GM21423 (cell line): Measurements from ENCODE around the gene TLL2.

ENCODE experiments used
- ATAC-seq: cut with Tn5 transposase; IDR thresholded peaks from one replicate; pipeline ENCODE4 v1.9.1; 2021; ENCODE audit warnings: mild to moderate bottlenecking, moderate library complexity; ENCODE audit not compliant: unreplicated experiment

Gene TLL2

DNA sequence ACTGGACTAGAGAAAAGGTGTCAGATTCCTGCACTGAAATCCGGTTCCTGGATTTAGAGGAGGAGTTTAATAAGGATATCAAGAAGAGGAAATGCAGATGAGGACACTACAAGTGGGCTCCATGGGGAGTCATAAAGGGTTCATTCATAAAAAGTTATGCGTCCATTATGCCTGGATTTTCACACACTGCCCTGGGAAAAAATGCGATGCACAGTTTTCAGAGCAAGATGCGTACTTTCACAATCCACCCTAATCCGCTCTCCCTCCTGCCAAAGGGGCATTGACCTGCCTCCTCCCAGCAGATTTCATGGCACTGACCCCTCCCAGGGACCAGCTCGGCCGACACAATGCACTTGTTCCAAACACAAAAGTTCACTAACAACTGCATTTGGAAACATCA, 112.7 kb downstream of the TLL2 start:
- no peak for ATAC-seq

GRCh38 chr10:96400465-96400864, 113.3 kb downstream of the TLL2 start:
- no peak for ATAC-seq

DNA sequence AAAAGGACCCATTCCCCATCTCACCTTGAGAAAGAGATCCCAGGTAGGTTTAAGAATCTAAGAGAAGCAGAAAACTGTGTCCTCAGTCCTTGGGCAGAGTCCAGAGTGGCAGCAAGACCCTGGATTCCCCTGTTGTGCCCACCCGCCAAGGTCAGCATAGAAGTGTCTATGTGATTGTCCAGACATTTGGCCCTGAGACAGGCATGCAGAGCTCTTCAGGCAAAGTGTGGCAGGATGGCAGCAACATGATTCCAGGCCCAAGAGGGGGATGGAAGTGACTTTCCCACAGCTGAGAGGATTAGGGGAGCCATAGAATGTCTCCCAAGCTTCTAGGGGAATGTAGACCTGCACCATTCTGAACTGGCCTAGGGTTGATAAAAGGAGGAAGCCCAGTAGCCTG, 115.8 kb downstream of the TLL2 start:
- ATAC-seq, result no peak

DNA sequence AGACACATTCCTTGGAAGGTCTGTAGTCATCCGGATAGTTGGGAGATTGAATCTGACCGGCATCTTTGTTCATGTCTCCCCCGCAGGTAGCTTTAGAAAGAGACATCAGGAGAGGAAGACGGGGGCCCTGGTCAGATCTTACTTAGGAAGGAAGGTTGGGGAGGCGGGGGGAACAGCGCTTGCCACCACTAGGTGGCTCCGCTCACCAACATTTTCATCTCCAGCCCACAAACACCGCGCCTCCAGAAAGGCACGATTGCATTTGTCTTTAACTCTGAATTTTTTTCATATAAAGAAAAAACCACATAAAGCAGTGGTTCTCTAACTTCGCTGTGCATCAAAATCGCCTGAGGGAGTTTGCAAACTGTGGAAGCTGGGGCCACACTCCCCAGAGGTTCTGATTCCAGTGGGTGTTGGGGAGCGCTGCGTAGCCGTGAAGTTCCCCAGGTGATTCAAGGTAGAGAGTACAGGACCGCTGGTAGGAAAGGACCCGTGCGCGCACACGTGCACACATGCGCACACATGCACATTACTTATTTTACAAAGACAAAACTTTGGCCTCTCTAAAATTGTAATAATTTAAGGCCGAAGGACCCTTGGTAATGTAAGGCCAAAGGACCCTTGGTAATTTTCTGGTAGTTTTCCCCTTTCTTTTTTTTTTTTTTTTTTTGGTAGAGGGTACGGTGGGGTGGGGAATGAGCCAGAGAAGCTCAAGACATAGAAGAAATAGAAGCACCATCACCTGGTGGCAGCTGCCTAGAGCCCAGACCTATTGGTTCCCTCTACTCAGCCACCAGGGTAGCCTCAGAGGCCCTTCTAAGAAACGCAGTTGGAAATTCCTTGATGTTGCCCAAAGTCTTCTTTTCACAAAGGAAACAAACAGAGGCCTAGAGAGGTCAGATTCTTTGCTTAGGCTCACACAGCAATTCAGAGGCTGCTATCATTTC, 117.5 kb downstream of the TLL2 start:
- ATAC-seq, result no peak

DNA sequence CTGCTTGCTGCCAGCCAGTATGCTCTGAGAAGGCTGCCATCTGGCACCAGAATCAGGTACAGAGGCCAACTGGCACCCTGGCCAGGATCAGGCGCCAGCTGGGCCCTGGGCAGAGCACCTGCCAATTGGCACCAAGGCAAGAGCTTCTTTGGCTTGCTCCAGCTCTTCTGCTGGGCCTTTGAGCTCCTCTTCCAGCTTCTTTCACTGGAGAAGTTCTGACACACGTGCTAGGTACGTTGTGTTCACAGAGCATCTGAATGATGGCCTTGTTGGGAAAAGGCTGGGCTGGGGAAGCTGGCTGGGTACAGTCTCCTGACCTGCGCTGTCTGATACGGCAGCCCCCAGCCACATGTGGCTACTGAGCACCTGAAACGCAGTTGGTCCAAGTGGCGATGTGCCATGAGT, 123.3 kb downstream of the TLL2 start:
- no peak for ATAC-seq

- no peak for ATAC-seq
Measured at GRCh38 chr10:96389785-96390184, 123.9 kb downstream of the TLL2 start.

DNA sequence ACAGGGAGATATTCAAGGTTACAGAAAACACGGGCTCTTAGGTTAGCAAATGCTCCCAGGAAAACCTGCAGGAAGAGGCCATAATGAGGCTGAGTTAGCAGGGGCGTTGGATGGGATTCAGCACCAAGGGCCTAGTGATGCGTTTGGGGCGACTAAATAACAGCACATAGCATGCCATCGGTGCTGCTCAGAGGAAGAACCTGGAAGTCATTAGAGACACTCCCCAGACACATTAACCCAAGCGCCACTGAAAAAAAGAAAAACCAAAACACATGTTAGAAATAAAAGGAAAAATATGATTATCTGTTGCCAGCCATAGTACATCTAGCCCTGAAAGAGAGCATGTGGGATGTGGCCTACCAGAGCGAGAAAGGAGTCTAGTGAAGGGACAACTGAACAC, 126.1 kb downstream of the TLL2 start:
- ATAC-seq, result no peak

- no peak for ATAC-seq
Measured at GRCh38 chr10:96387161-96387560, 126.6 kb downstream of the TLL2 start.

DNA sequence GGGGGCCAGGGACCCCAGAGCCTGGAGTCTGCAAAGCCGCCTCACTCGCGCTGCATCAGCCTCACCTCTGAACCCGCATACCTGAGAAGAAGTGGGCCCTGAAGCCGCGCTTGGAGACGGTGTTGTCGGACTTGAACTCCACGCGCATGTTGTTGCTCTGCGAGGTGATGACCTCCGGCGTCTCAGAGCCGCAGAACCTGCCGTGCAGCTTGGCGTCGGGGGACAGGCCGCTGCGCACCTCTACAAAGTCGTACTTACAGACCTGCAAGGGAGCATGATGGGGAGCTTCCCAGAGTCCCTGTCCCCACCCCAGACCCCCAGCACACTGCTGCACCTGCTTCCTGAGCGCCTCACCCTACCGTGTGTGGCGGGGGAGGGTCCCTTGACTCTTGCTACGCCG, 129.2 kb downstream of the TLL2 start:
- ATAC-seq, result no peak

GRCh38 chr10:96380821-96381220, 132.9 kb downstream of the TLL2 start:
- ATAC-seq, result no peak

DNA sequence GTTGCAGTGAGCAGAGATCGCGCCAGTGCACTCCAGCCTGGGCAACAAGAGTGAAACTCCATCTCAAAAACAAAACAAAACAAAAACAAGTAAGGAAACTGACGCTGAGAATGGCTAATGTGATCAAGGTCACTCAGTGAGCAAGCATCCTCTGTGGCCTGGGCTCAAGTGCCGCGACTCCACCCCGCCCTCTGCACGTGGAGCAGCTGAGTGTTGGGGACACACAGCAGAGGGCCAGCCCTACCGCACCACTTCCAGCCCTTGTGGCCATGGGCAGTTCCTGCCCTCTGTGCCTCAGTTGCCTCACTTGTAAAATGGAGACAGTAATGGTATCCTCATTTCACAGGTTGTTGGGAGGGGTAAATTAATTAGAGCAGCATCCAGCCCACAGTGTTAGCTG, 134.0 kb downstream of the TLL2 start:
- ATAC-seq, result no peak

GRCh38 chr10:96378741-96379140, 135.0 kb downstream of the TLL2 start:
- no peak for ATAC-seq

GRCh38 chr10:96377816-96378294, 135.9 kb downstream of the TLL2 start:
- ATAC-seq, result no peak

GRCh38 chr10:96376483-96376882, 137.2 kb downstream of the TLL2 start:
- no peak for ATAC-seq

DNA sequence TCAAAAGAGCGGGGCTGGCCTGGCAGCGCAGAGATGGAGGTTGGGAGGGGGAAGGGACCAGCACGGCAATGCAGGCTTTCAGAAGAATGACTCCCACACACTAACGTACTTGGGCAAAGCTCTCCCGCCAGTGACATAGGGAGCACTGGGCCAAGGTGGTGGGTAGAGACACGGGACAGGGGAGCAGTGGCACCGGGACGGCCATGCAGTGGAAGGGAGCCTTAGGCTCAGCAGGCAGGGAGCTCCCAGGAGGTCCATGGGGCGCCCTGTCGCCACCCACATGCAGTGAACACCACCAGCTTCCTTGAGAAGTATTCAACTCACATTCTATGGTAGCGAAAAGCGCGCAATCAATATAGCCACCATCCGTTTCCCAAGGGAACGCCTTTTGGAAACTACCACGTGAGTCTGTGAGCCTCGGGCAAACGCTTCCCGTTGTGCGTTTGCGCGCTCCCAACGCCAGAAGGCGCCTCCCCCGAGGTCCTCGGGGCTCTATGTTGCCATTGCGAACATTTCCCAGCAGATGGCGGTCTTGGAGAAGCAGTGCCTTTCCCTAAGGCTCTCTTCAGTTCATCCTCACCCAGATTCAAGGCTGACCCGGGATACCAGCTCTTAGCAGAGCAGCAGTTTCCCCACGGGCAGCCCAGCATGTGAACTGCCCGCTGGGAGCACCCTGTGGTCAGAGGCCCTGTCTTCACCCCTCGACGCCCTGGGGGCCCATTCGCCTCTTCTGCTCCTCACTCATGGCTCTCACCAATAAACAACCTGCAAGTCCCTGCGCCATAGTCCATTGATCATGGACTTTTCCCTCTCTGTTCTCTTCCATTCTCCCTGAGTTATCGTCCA, 138.5 kb downstream of the TLL2 start:
- ATAC-seq, result peak; percentile 80

DNA sequence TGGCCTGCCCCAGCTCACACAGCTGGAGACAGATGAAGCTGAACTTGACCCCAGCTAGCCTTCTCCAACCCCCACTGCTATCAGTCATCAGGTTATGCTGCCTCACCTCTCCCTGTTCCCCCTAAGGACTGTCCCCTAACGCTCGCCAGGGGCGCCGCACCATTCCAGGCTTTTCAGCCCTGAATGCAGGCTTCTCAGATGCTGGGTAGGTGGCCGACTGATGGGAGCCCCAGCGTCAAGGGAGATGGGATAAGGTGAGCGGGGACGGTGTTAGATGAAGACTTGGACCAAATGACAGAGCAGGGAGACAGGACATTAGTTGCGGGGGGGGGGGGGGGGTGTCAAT, 139.1 kb downstream of the TLL2 start:
- ATAC-seq, result no peak

GRCh38 chr10:96374004-96374403, 139.7 kb downstream of the TLL2 start:
- no peak for ATAC-seq

DNA sequence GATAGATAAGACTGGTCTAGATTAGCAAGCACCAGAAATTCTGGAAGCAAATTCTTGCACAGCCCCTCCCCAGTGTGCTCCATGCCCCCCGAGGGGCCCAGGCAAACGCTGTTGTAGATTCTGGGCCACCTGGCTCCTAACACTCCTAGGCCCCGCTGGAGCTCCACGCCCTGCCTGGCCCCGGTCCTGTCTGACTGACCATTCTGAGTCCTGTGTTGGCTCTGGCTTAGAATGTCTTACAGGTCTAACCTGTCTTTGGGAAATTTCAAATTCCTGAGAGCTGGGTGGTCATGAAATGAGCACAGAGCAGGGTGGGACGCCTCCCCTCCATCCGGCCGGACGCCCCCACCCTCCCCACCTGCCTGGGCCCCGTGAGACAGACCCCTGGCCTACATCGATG, 142.4 kb downstream of the TLL2 start:
- ATAC-seq, result no peak

GRCh38 chr10:96370584-96371157, 143.1 kb downstream of the TLL2 start:
- ATAC-seq, result no peak

GRCh38 chr10:96369890-96370583, 143.7 kb downstream of the TLL2 start:
- ATAC-seq, result no peak

GRCh38 chr10:96368971-96369370, 144.8 kb downstream of the TLL2 start:
- no peak for ATAC-seq
